Kidney (tissue), 14 donors: ENCODE measurements around the gene NHSL2. TPM values are rescaled to one million over a fixed set of nuclear protein-coding genes. Genes with fewer than 3 reads are reported as not detected.
A peak's percentile ranks its signal among the peaks of the same experiment; 100 is the strongest.

Experiments used
- DNase-seq, 5 donors: peaks; one replicate each; pipeline ENCODE4 v3.0.0-alpha.2; 2013 to 2020
- FAIRE-seq: peaks from 2 replicates; lab custom pipeline; 2012; peaks lifted over from hg19 to GRCh38; lab: Jason Lieb, UNC
- H3K27ac ChIP-seq, 2 donors: one replicate each; pipeline ENCODE4 v1.7.0; 2013; ENCODE audit warnings: low read depth in 2 of 2, low read length in 2 of 2, inconsistent platforms in 1 of 2
- H3K27me3 ChIP-seq: one replicate; pipeline ENCODE4 v1.7.1; 2013; ENCODE audit warnings: low read length, inconsistent platforms; ENCODE audit not compliant: control insufficient read depth, insufficient read depth
- H3K36me3 ChIP-seq, 3 donors: one replicate each; pipeline versions ENCODE4 v1.7.0 to v1.7.1; 2013; ENCODE audit warnings: low read length in 3 of 3, control low read depth in 1 of 3, inconsistent platforms in 1 of 3; ENCODE audit not compliant: insufficient read depth in 3 of 3, control insufficient read depth in 2 of 3
- H3K4me1 ChIP-seq, 3 donors: one replicate each; pipeline versions ENCODE4 v1.7.0 to v1.7.1; 2013; ENCODE audit warnings: low read length in 3 of 3, inconsistent platforms in 1 of 3, low read depth in 1 of 3; ENCODE audit not compliant: control insufficient read depth in 2 of 3, insufficient read depth in 2 of 3
- H3K4me3 ChIP-seq, 3 donors: one replicate each; pipeline versions ENCODE4 v1.7.0 to v1.8.1; 2013; ENCODE audit warnings: low read length in 3 of 3, control low read depth in 1 of 3, inconsistent platforms in 1 of 3
- H3K9ac ChIP-seq, 3 donors: one replicate each; pipeline versions ENCODE4 v1.7.0 to v1.7.1; 2013; ENCODE audit warnings: low read length in 3 of 3, control low read depth in 1 of 3, inconsistent platforms in 1 of 3
- H3K9me3 ChIP-seq, 3 donors: one replicate each; pipeline versions ENCODE4 v1.7.0 to v1.7.1; 2013; ENCODE audit warnings: low read length in 3 of 3, control low read depth in 1 of 3, inconsistent platforms in 1 of 3; ENCODE audit not compliant: control insufficient read depth in 2 of 3, insufficient read depth in 1 of 3
- intact Hi-C: fragments of 100-400 bp; cut with DNase I; formaldehyde crosslinking; loops from one replicate; pipeline ENCODE4 v1.11.1; 2022
- polyA plus RNA-seq: library from polyadenylated mRNA; stranded (reverse); fragments of 350-450 nt; fragmentation: Illumina TruSeq; extraction: RNeasy Lipid Tissue Mini Kit (QIAGEN cat#74804); gene quantifications from one replicate; pipeline ENCODE4 v1.2.3, GENCODE V29; 2014; ENCODE audit warnings: low read depth, low replicate concordance; ENCODE audit not compliant: insufficient read depth
- total RNA-seq: library from RNA; stranded (reverse); fragmentation: NEBNext Ultra II Directional; extraction: Animal tissue kit (Norgen Biotek cat#: 25700); gene quantifications from one replicate; pipeline ENCODE4 v1.2.1, GENCODE V29; 2021
- TF ChIP-seq, protein P1 (sequence below): IDR thresholded peaks from 3 replicates; pipeline ENCODE4 v1.5.1; 2012; ENCODE audit warnings: mild to moderate bottlenecking, moderate library complexity, borderline replicate concordance; ENCODE audit not compliant: insufficient read depth; ENCODE audit errors: extremely low read depth
- donor health status: control.
- donor health status: control.
- donor health status: control.
- donor health status: control.
- donor health status: control.
- donor health status: DM: yes; HTN: yes; CAD: no.
- donor health status: Normal renal cell carcinoma (clear cell type).

NHSL2 gene
- total and polyA plus RNA-seq, 2 donors from 2014 or later: 1.3 to 10.8 TPM

- DNase-seq (no peak), FAIRE-seq (no peak)
- peaks cover 0 to 13% (median 0%) of the 10 kb centered on the region in 3 donors for H3K4me1 ChIP-seq
- H3K9ac ChIP-seq: no peak overlapping the region
- intact Hi-C loops: no loop called here
- TF ChIP-seq, protein P1, sequence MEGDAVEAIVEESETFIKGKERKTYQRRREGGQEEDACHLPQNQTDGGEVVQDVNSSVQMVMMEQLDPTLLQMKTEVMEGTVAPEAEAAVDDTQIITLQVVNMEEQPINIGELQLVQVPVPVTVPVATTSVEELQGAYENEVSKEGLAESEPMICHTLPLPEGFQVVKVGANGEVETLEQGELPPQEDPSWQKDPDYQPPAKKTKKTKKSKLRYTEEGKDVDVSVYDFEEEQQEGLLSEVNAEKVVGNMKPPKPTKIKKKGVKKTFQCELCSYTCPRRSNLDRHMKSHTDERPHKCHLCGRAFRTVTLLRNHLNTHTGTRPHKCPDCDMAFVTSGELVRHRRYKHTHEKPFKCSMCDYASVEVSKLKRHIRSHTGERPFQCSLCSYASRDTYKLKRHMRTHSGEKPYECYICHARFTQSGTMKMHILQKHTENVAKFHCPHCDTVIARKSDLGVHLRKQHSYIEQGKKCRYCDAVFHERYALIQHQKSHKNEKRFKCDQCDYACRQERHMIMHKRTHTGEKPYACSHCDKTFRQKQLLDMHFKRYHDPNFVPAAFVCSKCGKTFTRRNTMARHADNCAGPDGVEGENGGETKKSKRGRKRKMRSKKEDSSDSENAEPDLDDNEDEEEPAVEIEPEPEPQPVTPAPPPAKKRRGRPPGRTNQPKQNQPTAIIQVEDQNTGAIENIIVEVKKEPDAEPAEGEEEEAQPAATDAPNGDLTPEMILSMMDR: no peak
- peak overlapping the region in 1 of 2 donors; percentile 30 for H3K27ac ChIP-seq
- no peaks in the 10 kb centered on the region for H3K9me3 ChIP-seq
- H3K36me3 ChIP-seq: no peaks in the 10 kb centered on the region
- H3K4me3 ChIP-seq: peak overlapping the region in 1 of 3 donors; percentile 49
- peaks cover 2% of the 10 kb centered on the region for H3K27me3 ChIP-seq
Observed at GRCh38 chrX:72080150-72080549, 169.5 kb downstream of the NHSL2 start.

DNA sequence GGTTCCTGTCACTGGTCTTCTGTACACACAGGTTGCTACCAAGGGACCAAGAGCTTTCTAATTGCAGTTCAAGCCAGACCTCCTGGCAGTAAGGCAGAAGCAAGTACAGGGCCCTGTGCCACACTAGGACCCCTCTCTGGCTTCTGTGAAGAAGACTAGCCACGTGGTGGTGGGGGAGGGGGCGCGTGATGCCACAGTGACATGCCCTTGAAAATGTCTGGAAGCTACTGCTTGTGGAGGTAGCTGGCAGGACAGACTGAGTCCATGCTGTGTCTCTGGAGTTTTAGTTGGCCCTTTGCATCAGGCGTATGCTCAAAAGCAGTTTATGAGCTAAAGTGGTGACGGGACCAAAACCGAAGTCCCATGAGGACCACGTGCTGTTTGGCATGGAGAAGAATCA lies 170.2 kb downstream of the NHSL2 start:
- peak overlapping the region in 1 of 3 donors; percentile 49 for H3K4me3 ChIP-seq
- no peak for FAIRE-seq
- no peaks in the 10 kb centered on the region for H3K9me3 ChIP-seq
- TF ChIP-seq, protein P1: no peak
- H3K9ac ChIP-seq: no peak overlapping the region
- no peak overlapping the region for H3K27ac ChIP-seq
- no peaks in the 10 kb centered on the region for H3K36me3 ChIP-seq
- DNase-seq: no peak
- intact Hi-C loops: no loop called here
- peaks cover 0 to 13% (median 0%) of the 10 kb centered on the region in 3 donors for H3K4me1 ChIP-seq
- no peaks in the 10 kb centered on the region for H3K27me3 ChIP-seq

DNA sequence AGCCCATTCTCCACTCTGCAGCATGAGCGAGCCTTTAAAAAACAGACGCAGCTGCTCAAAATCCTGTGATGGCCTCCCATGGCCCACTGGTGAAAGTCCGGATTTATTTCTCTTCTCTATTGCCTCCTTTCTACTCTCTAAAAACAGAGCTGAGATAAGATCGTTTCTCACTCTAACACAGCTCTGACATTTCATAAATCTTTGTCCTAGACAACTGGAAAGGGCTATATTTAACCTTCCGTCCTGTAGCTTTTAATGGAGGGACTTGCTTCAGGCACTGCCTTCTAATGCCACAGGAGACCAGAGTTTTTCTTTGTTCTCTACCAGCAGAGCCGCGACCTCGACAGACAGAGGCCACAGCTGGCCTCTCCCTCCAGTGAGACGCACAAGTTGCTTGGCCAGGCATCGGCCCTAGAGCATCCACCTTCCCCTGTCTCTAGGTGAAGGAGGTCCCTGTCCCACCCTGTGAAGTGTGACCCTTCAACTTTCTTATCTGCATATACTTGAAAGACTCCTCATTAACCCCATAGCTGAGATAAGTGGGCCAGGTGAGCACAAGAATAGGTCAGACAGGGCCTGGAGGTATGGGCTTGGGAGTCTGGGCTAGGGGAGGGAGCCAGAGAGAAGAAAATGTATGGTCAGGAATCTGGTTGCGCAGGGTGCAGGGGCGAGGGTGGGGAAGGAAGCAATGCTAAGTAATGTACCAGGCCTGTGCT lies 171.1 kb downstream of the NHSL2 start:
- H3K27me3 ChIP-seq: no peaks in the 10 kb centered on the region
- H3K9me3 ChIP-seq: no peaks in the 10 kb centered on the region
- no peak overlapping the region for H3K9ac ChIP-seq
- TF ChIP-seq, protein P1: no peak
- FAIRE-seq (no peak), DNase-seq (peak in 2 of 5 donors; percentile 30 to 34)
- H3K27ac ChIP-seq: peak overlapping the region in 1 of 2 donors; percentile 22
- H3K4me3 ChIP-seq: peak overlapping the region in 1 of 3 donors; percentile 49
- intact Hi-C loops: no loop called here
- H3K4me1 ChIP-seq: peaks cover 0 to 13% (median 0%) of the 10 kb centered on the region in 3 donors
- no peaks in the 10 kb centered on the region for H3K36me3 ChIP-seq
